ENCODE data around the gene SETD1A. TPM values are rescaled to one million over a fixed set of nuclear protein-coding genes. Genes with fewer than 3 reads are reported as not detected.

SETD1A gene
- polyA plus RNA-seq, 1 donor (not counting 4 experiments of a cell fraction or from before 2014, with no cell fraction given), result 1.1 TPM

- DNase-seq (ENCODE audit: low read depth, low spot score) (no peak), FAIRE-seq (no peak)
- TF ChIP-seq EZH2 (IDR thresholded peaks at IDR 0.05; ENCODE audit: low read length), result no peak
- TF ChIP-seq, protein P1, sequence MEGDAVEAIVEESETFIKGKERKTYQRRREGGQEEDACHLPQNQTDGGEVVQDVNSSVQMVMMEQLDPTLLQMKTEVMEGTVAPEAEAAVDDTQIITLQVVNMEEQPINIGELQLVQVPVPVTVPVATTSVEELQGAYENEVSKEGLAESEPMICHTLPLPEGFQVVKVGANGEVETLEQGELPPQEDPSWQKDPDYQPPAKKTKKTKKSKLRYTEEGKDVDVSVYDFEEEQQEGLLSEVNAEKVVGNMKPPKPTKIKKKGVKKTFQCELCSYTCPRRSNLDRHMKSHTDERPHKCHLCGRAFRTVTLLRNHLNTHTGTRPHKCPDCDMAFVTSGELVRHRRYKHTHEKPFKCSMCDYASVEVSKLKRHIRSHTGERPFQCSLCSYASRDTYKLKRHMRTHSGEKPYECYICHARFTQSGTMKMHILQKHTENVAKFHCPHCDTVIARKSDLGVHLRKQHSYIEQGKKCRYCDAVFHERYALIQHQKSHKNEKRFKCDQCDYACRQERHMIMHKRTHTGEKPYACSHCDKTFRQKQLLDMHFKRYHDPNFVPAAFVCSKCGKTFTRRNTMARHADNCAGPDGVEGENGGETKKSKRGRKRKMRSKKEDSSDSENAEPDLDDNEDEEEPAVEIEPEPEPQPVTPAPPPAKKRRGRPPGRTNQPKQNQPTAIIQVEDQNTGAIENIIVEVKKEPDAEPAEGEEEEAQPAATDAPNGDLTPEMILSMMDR (optimal IDR thresholded peaks at IDR 0.05 in 1 of 3, IDR thresholded peaks at IDR 0.05 in 1 of 3, conservative IDR thresholded peaks at IDR 0.05 in 1 of 3; ENCODE audit: extremely low read depth in 1 of 3, insufficient read depth in 2 of 3, low read length in 3 of 3), result no peak
- Histone ChIP-seq H3K36me3 (ENCODE audit: control insufficient read depth in 2 of 2, extremely low read depth in 1 of 2, insufficient read depth in 2 of 2, low read length in 2 of 2) (no peaks in the 10 kb centered on the region), H3K9me3 (ENCODE audit: control insufficient read depth, low read depth, low read length) (no peaks in the 10 kb centered on the region), H3K9me1 (ENCODE audit: control insufficient read depth, extremely low read depth, insufficient read depth, low read length) (no peaks in the 10 kb centered on the region), H3K4me3 (ENCODE audit: control insufficient read depth in 2 of 3, extremely low read depth in 1 of 3, insufficient read depth in 2 of 3, low read depth in 1 of 3, low read length in 3 of 3) (no peak overlapping the region), H3K4me1 (ENCODE audit: control insufficient read depth, extremely low read depth, insufficient read depth, low read length) (peaks cover 3% of the 10 kb centered on the region), H3K27ac (ENCODE audit: control insufficient read depth, insufficient read depth, low read length) (no peak overlapping the region), H2AFZ (ENCODE audit: control insufficient read depth, low read length) (no peak overlapping the region), H3K79me2 (ENCODE audit: control insufficient read depth, insufficient read depth, low read length) (no peaks in the 10 kb centered on the region), H3K9ac (ENCODE audit: control insufficient read depth, extremely low read depth, insufficient read depth, low read length) (no peak overlapping the region), H3K27me3 (ENCODE audit: control insufficient read depth, extremely low read depth, insufficient read depth, low read length) (peaks cover 28% of the 10 kb centered on the region), H3K4me2 (ENCODE audit: control insufficient read depth, extremely low read depth, insufficient read depth, low read depth, low read length) (no peak overlapping the region), H4K20me1 (ENCODE audit: control insufficient read depth, extremely low read depth, insufficient read depth, low read length) (no peaks in the 10 kb centered on the region)
- dilution Hi-C loops (cut with MboI; ENCODE audit: extremely low pct_ligation_motif_present, low sequenced_read_pairs), result no loop called here
These were observed 51.0 kb downstream of the SETD1A start for GRCh38 chr16:31008551-31008950.

GRCh38 chr16:31009120-31009519 is 51.6 kb downstream of the SETD1A start:
- FAIRE-seq (no peak), DNase-seq (ENCODE audit: low read depth, low spot score) (no peak)
- no peaks in the 10 kb centered on the region for H3K9me3 ChIP-seq (ENCODE audit: control insufficient read depth, low read depth, low read length)
- no peaks in the 10 kb centered on the region for H3K79me2 ChIP-seq (ENCODE audit: control insufficient read depth, insufficient read depth, low read length)
- H4K20me1 ChIP-seq (ENCODE audit: control insufficient read depth, extremely low read depth, insufficient read depth, low read length), result no peaks in the 10 kb centered on the region
- H3K27ac ChIP-seq (ENCODE audit: control insufficient read depth, insufficient read depth, low read length), result no peak overlapping the region
- peaks cover 3% of the 10 kb centered on the region for H3K4me1 ChIP-seq (ENCODE audit: control insufficient read depth, extremely low read depth, insufficient read depth, low read length)
- no peaks in the 10 kb centered on the region for H3K9me1 ChIP-seq (ENCODE audit: control insufficient read depth, extremely low read depth, insufficient read depth, low read length)
- no peak overlapping the region for H3K9ac ChIP-seq (ENCODE audit: control insufficient read depth, extremely low read depth, insufficient read depth, low read length)
- TF ChIP-seq, protein P1 (optimal IDR thresholded peaks at IDR 0.05 in 1 of 3, IDR thresholded peaks at IDR 0.05 in 1 of 3, conservative IDR thresholded peaks at IDR 0.05 in 1 of 3; ENCODE audit: extremely low read depth in 1 of 3, insufficient read depth in 2 of 3, low read length in 3 of 3), result no peak
- no peak for TF ChIP-seq EZH2 (IDR thresholded peaks at IDR 0.05; ENCODE audit: low read length)
- H3K36me3 ChIP-seq (ENCODE audit: control insufficient read depth in 2 of 2, extremely low read depth in 1 of 2, insufficient read depth in 2 of 2, low read length in 2 of 2), result no peaks in the 10 kb centered on the region
- H3K4me2 ChIP-seq (ENCODE audit: control insufficient read depth, extremely low read depth, insufficient read depth, low read depth, low read length), result no peak overlapping the region
- dilution Hi-C loops (cut with MboI; ENCODE audit: extremely low pct_ligation_motif_present, low sequenced_read_pairs), result no loop called here
- no peak overlapping the region for H3K4me3 ChIP-seq (ENCODE audit: control insufficient read depth in 2 of 3, extremely low read depth in 1 of 3, insufficient read depth in 2 of 3, low read depth in 1 of 3, low read length in 3 of 3)
- H2AFZ ChIP-seq (ENCODE audit: control insufficient read depth, low read length), result no peak overlapping the region
- H3K27me3 ChIP-seq (ENCODE audit: control insufficient read depth, extremely low read depth, insufficient read depth, low read length), result peaks cover 28% of the 10 kb centered on the region

Data from keratinocyte (primary cell).